Panc1 (cell line): ENCODE data around the gene SNRK. TPM values are rescaled to one million over a fixed set of nuclear protein-coding genes. Genes with fewer than 3 reads are reported as not detected.

Experiments used
- ATAC-seq: fragments of 200-7000 bp; cut with Tn5 transposase; 2 replicates; pipeline ENCODE4 v1.9.1; 2020; ENCODE audit warnings: mild to moderate bottlenecking, moderate library complexity
- BruUV-seq: library from RNA; stranded (reverse); fragments of 400-500 nt; replicated peaks from 2 replicates; lab custom pipeline; 2021; lab: Mats Ljungman, UMichigan
- CTCF ChIA-PET: fragments of 300-600 bp; sonication (Branson Sonifier 250); formaldehyde crosslinking; loops from one replicate; lab custom pipeline; 2022; ENCODE audit warnings: antibody characterized with exemption; lab: Charles Lee
- POLR2A ChIA-PET: fragments of 300-600 bp; sonication (Branson Sonifier 250); formaldehyde crosslinking; loops from one replicate; lab custom pipeline; 2022; ENCODE audit warnings: antibody characterized with exemption; lab: Charles Lee
- DNase-seq: peaks from one replicate; pipeline ENCODE4 v3.0.0-alpha.2; 2010; ENCODE audit warnings: low read depth, low spot score
- H3K27ac ChIP-seq: 2 replicates; pipeline ENCODE4 v1.5.1; 2011; ENCODE audit warnings: mild to moderate bottlenecking, low read length, inconsistent platforms
- H3K27me3 ChIP-seq: fragments of 200-500 bp; sonication (Bioruptor generic); 2 replicates; pipeline ENCODE4 v1.6.0; 2014; ENCODE audit warnings: low read length, inconsistent platforms; ENCODE audit not compliant: control insufficient read depth, insufficient read depth
- H3K36me3 ChIP-seq: fragments of 200-500 bp; sonication (Bioruptor generic); 2 replicates; pipeline ENCODE4 v1.5.1; 2014; ENCODE audit warnings: inconsistent platforms, mild to moderate bottlenecking, low read length, moderate library complexity; ENCODE audit not compliant: control insufficient read depth, insufficient read depth
- H3K4me1 ChIP-seq: 2 replicates; pipeline ENCODE4 v1.5.1; 2011; ENCODE audit warnings: inconsistent platforms, mild to moderate bottlenecking, low read length, moderate library complexity; ENCODE audit not compliant: control insufficient read depth, insufficient read depth
- H3K4me3 ChIP-seq, 2 experiments: 2 replicates each; pipeline ENCODE4 v1.5.1; 2011 to 2012; ENCODE audit warnings: low read depth in 2 of 2, low read length in 2 of 2, mild to moderate bottlenecking in 2 of 2, inconsistent platforms in 1 of 2, moderate library complexity in 1 of 2
- H3K9me3 ChIP-seq: fragments of 200-500 bp; sonication (Bioruptor generic); 2 replicates; pipeline ENCODE4 v1.5.1; 2014; ENCODE audit warnings: low read depth, mild to moderate bottlenecking, inconsistent platforms, low read length, moderate library complexity; ENCODE audit not compliant: control insufficient read depth, insufficient read depth
- POLR2AphosphoS5 ChIP-seq: IDR thresholded peaks from 2 replicates; pipeline ENCODE4 v1.6.1; 2012; ENCODE audit warnings: mild to moderate bottlenecking, low read depth, low read length, moderate library complexity
- REST ChIP-seq, 2 experiments: IDR thresholded peaks; 2 replicates each; pipeline ENCODE4 v1.6.1; 2011 to 2012; ENCODE audit warnings: low read depth in 2 of 2, control low read depth in 1 of 2, low read length in 1 of 2, mild to moderate bottlenecking in 1 of 2, moderate library complexity in 1 of 2; ENCODE audit not compliant: insufficient read depth in 1 of 2
- SIN3A ChIP-seq: IDR thresholded peaks from 2 replicates; pipeline ENCODE4 v1.6.1; 2012; ENCODE audit warnings: low read depth, mild to moderate bottlenecking, low read length, moderate library complexity, borderline replicate concordance; ENCODE audit not compliant: insufficient read depth
- TCF7L2 ChIP-seq: IDR thresholded peaks from 2 replicates; pipeline ENCODE4 v1.6.1; 2011; ENCODE audit warnings: mild to moderate bottlenecking, low read depth, low read length, inconsistent platforms
- in situ Hi-C: cut with HindIII; loops from 2 replicates; pipeline ENCODE4 v1.10.0; 2016; ENCODE audit warnings: low sequenced_read_pairs, low pct_unique_long_range_greater_than_20kb
- intact Hi-C: fragments of 100-400 bp; cut with micrococcal nuclease; formaldehyde crosslinking; loops from one replicate; pipeline ENCODE4 v1.10.0; 2022; ENCODE audit not compliant: unreplicated experiment
- total RNA-seq: library from RNA; stranded (reverse); gene quantifications from one replicate; pipeline ENCODE4 v1.2.1, GENCODE V29; 2021; ENCODE audit not compliant: unreplicated experiment
- TF ChIP-seq, protein P1 (sequence below): fragments of 450-650 bp; IDR thresholded peaks from 2 replicates; pipeline ENCODE4 v1.5.1; 2017; ENCODE audit warnings: mild to moderate bottlenecking

SNRK gene
- total RNA-seq, 1 experiment from 2014 or later: 11.0 TPM

- H3K4me1 ChIP-seq: no peaks in the 10 kb centered on the region; the same call in 1 of the 2 replicates
Measured at GRCh38 chr3:43296565-43296964, 10.2 kb downstream of the SNRK start.

GRCh38 chr3:43298292-43298691 is 12.0 kb downstream of the SNRK start:
- Histone ChIP-seq H3K27ac (no peak overlapping the region), H3K4me1 (no peaks in the 10 kb centered on the region), H3K9me3 (no peaks in the 10 kb centered on the region), H3K36me3 (no peaks in the 10 kb centered on the region; the same call in 1 of the 2 replicates), H3K4me3 (no peak overlapping the region), H3K27me3 (no peaks in the 10 kb centered on the region)
- TF ChIP-seq TCF7L2 (no peak), SIN3A (no peak), REST (IDR thresholded peaks at IDR 0.05; ENCODE audit: insufficient read depth in 1 of 2, low read depth in 2 of 2, low read length in 1 of 2) (no peak)
- DNase-seq: no peak
- POLR2A ChIA-PET: no interaction called here
- in situ Hi-C loops (no loop called here), intact Hi-C loops (no loop called here)
- CTCF ChIA-PET: no interaction called here
- BruUV-seq: no TSS peak
- no peak for ATAC-seq

More at GRCh38 chr3:43296565-43296964, 10.2 kb downstream of the SNRK start:
- ChIA-PET POLR2A (interaction anchor here (0.6 to 0.7 kb wide), 2 partner anchors 11 to 31 kb away, joined by 4 to 6 read pairs; no protein-coding TSS in a partner anchor), CTCF (no interaction called here)
- intact Hi-C loops: no loop called here
- BruUV-seq: no TSS peak
- DNase-seq (no peak), ATAC-seq (no peak)
- Histone ChIP-seq H3K27ac (no peak overlapping the region), H3K27me3 (no peaks in the 10 kb centered on the region), H3K4me3 (no peak overlapping the region), H3K9me3 (no peaks in the 10 kb centered on the region), H3K36me3 (no peaks in the 10 kb centered on the region; the same call in 1 of the 2 replicates)
- TF ChIP-seq REST (IDR thresholded peaks at IDR 0.05; ENCODE audit: insufficient read depth in 1 of 2, low read depth in 2 of 2, low read length in 1 of 2): no peak
- TF ChIP-seq, protein P1, sequence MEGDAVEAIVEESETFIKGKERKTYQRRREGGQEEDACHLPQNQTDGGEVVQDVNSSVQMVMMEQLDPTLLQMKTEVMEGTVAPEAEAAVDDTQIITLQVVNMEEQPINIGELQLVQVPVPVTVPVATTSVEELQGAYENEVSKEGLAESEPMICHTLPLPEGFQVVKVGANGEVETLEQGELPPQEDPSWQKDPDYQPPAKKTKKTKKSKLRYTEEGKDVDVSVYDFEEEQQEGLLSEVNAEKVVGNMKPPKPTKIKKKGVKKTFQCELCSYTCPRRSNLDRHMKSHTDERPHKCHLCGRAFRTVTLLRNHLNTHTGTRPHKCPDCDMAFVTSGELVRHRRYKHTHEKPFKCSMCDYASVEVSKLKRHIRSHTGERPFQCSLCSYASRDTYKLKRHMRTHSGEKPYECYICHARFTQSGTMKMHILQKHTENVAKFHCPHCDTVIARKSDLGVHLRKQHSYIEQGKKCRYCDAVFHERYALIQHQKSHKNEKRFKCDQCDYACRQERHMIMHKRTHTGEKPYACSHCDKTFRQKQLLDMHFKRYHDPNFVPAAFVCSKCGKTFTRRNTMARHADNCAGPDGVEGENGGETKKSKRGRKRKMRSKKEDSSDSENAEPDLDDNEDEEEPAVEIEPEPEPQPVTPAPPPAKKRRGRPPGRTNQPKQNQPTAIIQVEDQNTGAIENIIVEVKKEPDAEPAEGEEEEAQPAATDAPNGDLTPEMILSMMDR: no peak
- TF ChIP-seq SIN3A: no peak
- TF ChIP-seq TCF7L2: no peak
- TF ChIP-seq POLR2AphosphoS5: no peak
- in situ Hi-C loops: no loop called here
